HG03460 (cell line): Measurements from ENCODE around the gene ANKRD50.

ENCODE experiments used
- ATAC-seq: cut with Tn5 transposase; IDR thresholded peaks from one replicate; pipeline ENCODE4 v1.9.1; 2021; ENCODE audit not compliant: unreplicated experiment

Gene ANKRD50

GRCh38 chr4:124710015-124710741 is 2.4 kb downstream of the ANKRD50 start:
- ATAC-seq: no peak

GRCh38 chr4:124708517-124709300 is 3.8 kb downstream of the ANKRD50 start:
- no peak for ATAC-seq

- no peak for ATAC-seq
Measured at GRCh38 chr4:124705393-124705792, 7.1 kb downstream of the ANKRD50 start.

GRCh38 chr4:124703154-124703553 is 9.4 kb downstream of the ANKRD50 start:
- ATAC-seq: no peak

GRCh38 chr4:124697441-124697840 is 15.1 kb downstream of the ANKRD50 start:
- ATAC-seq: no peak

- ATAC-seq: no peak
Measured at GRCh38 chr4:124696182-124696581, 16.4 kb downstream of the ANKRD50 start.

GRCh38 chr4:124694946-124695598 is 17.5 kb downstream of the ANKRD50 start:
- no peak for ATAC-seq

GRCh38 chr4:124694306-124694705 is 18.2 kb downstream of the ANKRD50 start:
- ATAC-seq: no peak

- no peak for ATAC-seq
Measured at GRCh38 chr4:124691801-124692200, 20.7 kb downstream of the ANKRD50 start.

GRCh38 chr4:124686279-124686678 is 26.3 kb downstream of the ANKRD50 start:
- no peak for ATAC-seq

- ATAC-seq: no peak
Measured at GRCh38 chr4:124685851-124686250, 26.7 kb downstream of the ANKRD50 start.

GRCh38 chr4:124684301-124684700 is 28.2 kb downstream of the ANKRD50 start:
- no peak for ATAC-seq

GRCh38 chr4:124682384-124682783 is 30.1 kb downstream of the ANKRD50 start:
- no peak for ATAC-seq

GRCh38 chr4:124666496-124666895 is 46.0 kb downstream of the ANKRD50 start:
- no peak for ATAC-seq

GRCh38 chr4:124658795-124659194 is 53.7 kb downstream of the ANKRD50 start:
- no peak for ATAC-seq

GRCh38 chr4:124650614-124651013 is 61.9 kb downstream of the ANKRD50 start:
- ATAC-seq: no peak

- ATAC-seq: no peak
Measured at GRCh38 chr4:124647599-124647998, 64.9 kb downstream of the ANKRD50 start.

- ATAC-seq: no peak
Measured at GRCh38 chr4:124644621-124645020, 67.9 kb downstream of the ANKRD50 start.

GRCh38 chr4:124642846-124643245 is 69.7 kb downstream of the ANKRD50 start:
- no peak for ATAC-seq

GRCh38 chr4:124641715-124642381 is 70.7 kb downstream of the ANKRD50 start:
- ATAC-seq: no peak

GRCh38 chr4:124640022-124640730 is 72.4 kb downstream of the ANKRD50 start:
- ATAC-seq: no peak
